HEK293T (cell line): ENCODE data around the gene NUP160.

Experiments
- ARNT ChIP-seq: fragments of 450-650 bp; IDR thresholded peaks from 2 replicates; pipeline ENCODE4 v1.6.1; 2017; ENCODE audit warnings: mild to moderate bottlenecking
- BHLHE40 ChIP-seq: fragments of 450-650 bp; IDR thresholded peaks from 2 replicates; pipeline ENCODE4 v1.6.1; 2016; ENCODE audit warnings: mild to moderate bottlenecking, moderate library complexity, borderline replicate concordance
- CTBP1 ChIP-seq: fragments of 450-650 bp; IDR thresholded peaks from 2 replicates; pipeline ENCODE4 v1.6.1; 2016; ENCODE audit warnings: borderline replicate concordance
- ELF4 ChIP-seq: fragments of 450-650 bp; IDR thresholded peaks from 2 replicates; pipeline ENCODE4 v1.6.1; 2017; ENCODE audit warnings: antibody characterized with exemption
- FOXA1 ChIP-seq: fragments of 450-650 bp; IDR thresholded peaks from 2 replicates; pipeline ENCODE4 v1.6.1; 2016; ENCODE audit warnings: mild to moderate bottlenecking
- FOXK2 ChIP-seq: fragments of 450-650 bp; IDR thresholded peaks from 2 replicates; pipeline ENCODE4 v1.6.1; 2016; ENCODE audit warnings: mild to moderate bottlenecking
- FOXM1 ChIP-seq: fragments of 450-650 bp; IDR thresholded peaks from 2 replicates; pipeline ENCODE4 v1.6.1; 2017; ENCODE audit warnings: mild to moderate bottlenecking, borderline replicate concordance
- HDGF ChIP-seq: fragments of 450-650 bp; IDR thresholded peaks from 2 replicates; pipeline ENCODE4 v1.6.1; 2017; ENCODE audit warnings: antibody characterized with exemption, borderline replicate concordance
- L3MBTL2 ChIP-seq: fragments of 450-650 bp; conservative IDR thresholded peaks from 2 replicates; pipeline ENCODE4 v1.6.1; 2016; ENCODE audit warnings: mild to moderate bottlenecking
- NFRKB ChIP-seq: fragments of 450-650 bp; IDR thresholded peaks from 2 replicates; pipeline ENCODE4 v1.6.1; 2016; ENCODE audit warnings: mild to moderate bottlenecking, moderate library complexity
- SP1 ChIP-seq: fragments of 450-650 bp; IDR thresholded peaks from 2 replicates; pipeline ENCODE4 v1.6.1; 2017
- SUZ12 ChIP-seq: fragments of 450-650 bp; IDR thresholded peaks from 2 replicates; pipeline ENCODE4 v1.6.1; 2016; ENCODE audit warnings: mild to moderate bottlenecking
- ZNF384 ChIP-seq: fragments of 450-650 bp; IDR thresholded peaks from 2 replicates; pipeline ENCODE4 v1.6.1; 2016
- TF ChIP-seq, protein P1 (sequence below): fragments of 450-650 bp; IDR thresholded peaks from 2 replicates; pipeline ENCODE4 v1.6.1; 2016

DNA sequence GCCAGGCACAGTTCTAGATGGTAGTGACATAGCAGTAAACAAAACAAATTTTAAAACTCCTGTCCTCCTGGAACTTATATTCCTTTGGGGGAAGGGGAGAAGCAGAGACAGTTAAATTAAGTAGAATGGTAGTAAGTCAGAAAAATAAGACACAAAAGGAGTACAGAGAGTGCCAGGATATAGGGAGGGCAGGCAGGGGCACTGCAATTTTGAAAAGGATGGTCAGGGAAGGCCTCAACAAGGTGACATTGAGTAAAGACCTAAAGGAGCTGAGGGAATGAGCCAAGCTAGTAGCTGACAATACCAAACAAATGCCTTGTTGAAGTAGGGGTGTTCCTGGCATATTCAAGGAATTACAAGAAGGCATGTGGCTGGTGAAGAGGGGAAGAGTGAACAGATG is 10.2 kb downstream of the NUP160 start:
- no peak for TF ChIP-seq FOXK2
- TF ChIP-seq BHLHE40, result no peak
- TF ChIP-seq ELF4, result no peak
- no peak for TF ChIP-seq FOXA1
- no peak for TF ChIP-seq SP1
- TF ChIP-seq, protein P1, sequence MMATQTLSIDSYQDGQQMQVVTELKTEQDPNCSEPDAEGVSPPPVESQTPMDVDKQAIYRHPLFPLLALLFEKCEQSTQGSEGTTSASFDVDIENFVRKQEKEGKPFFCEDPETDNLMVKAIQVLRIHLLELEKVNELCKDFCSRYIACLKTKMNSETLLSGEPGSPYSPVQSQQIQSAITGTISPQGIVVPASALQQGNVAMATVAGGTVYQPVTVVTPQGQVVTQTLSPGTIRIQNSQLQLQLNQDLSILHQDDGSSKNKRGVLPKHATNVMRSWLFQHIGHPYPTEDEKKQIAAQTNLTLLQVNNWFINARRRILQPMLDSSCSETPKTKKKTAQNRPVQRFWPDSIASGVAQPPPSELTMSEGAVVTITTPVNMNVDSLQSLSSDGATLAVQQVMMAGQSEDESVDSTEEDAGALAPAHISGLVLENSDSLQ, result no peak
- TF ChIP-seq L3MBTL2, result no peak
- TF ChIP-seq ARNT, result no peak
- TF ChIP-seq HDGF, result no peak
- TF ChIP-seq SUZ12, result no peak
- no peak for TF ChIP-seq ZNF384
- TF ChIP-seq NFRKB, result no peak
- no peak for TF ChIP-seq FOXM1
- no peak for TF ChIP-seq CTBP1
